Epithelial cell of esophagus (primary cell): ENCODE data around the gene HNRNPUL1.

Source experiments
- DNase-seq: peaks from one replicate; pipeline ENCODE4 v3.0.0; 2010; ENCODE audit warnings: low read depth
- H3K4me3 ChIP-seq: 2 replicates; pipeline ENCODE4 v1.5.1; 2011; ENCODE audit warnings: mild to moderate bottlenecking, low read length, control low read depth
- CTCF ChIP-seq: IDR thresholded peaks from 2 replicates; pipeline ENCODE4 v1.5.1; 2011; ENCODE audit warnings: low read depth, mild to moderate bottlenecking, low read length, control low read depth, inconsistent platforms; ENCODE audit not compliant: insufficient read depth; ENCODE audit errors: missing control alignments

The HNRNPUL1 gene

DNA sequence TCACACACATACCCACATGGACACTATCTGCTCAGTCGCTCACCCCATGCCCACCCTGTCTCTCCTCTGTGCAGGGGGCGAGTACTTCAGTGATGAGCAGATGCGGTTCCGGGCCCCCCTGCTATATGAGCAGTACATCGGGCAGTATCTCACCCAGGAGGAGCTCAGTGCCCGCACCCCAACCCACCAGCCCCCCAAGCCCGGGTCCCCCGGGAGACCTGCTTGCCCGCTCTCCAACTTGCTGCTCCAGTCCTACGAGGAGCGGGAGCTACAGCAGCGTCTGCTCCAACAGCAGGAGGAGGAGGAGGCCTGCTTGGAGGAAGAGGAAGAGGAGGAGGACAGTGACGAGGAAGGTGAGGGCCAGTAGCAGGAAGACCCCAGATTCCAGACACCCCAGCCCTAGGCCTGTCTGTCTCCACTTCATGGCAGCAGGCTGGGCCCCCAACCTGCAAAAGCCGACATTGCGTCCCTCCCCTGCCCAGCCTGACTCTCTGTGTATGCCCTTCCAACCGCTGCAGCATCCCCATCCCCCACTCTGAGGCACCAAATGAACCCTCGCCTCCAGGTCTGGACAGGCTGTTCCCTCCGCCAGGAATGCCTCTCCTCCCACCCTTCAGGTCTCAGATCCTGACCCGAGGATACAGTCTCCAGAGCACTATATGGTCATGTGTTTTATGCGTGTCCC, 55.5 kb downstream of the HNRNPUL1 start:
- no peak overlapping the region for H3K4me3 ChIP-seq
- DNase-seq = no peak
- TF ChIP-seq CTCF = no peak

- DNase-seq = no peak
- TF ChIP-seq CTCF = no peak
- H3K4me3 ChIP-seq = no peak overlapping the region
Observed at GRCh38 chr19:41320185-41320518, 56.0 kb downstream of the HNRNPUL1 start.

GRCh38 chr19:41320568-41320967, 56.4 kb downstream of the HNRNPUL1 start:
- no peak for TF ChIP-seq CTCF
- no peak overlapping the region for H3K4me3 ChIP-seq
- DNase-seq = no peak

DNA sequence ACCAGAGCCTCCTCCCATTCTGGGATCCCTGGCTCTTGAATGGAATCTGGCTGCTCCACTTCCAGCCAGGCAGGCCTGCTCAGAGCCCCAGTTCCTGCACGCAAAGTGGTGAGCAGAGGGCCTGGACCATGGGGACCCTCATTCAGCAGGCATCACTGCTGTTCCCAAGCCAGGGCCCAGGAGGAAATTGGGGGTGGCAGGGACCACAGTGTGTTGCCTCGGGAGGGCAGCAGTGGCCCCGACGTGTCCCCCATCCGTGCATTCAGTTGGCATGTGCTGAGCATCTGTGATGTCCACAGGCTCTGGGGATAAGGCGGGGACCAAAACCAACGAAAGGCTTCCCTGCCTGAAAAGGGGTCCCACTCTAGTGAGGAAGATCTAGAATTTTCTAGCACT, 57.0 kb downstream of the HNRNPUL1 start:
- no peak for TF ChIP-seq CTCF
- H3K4me3 ChIP-seq = no peak overlapping the region
- DNase-seq = no peak

GRCh38 chr19:41321600-41322270, 57.6 kb downstream of the HNRNPUL1 start:
- TF ChIP-seq CTCF = peak; percentile 13
- peak; percentile 20 for DNase-seq
- no peak overlapping the region for H3K4me3 ChIP-seq

DNA sequence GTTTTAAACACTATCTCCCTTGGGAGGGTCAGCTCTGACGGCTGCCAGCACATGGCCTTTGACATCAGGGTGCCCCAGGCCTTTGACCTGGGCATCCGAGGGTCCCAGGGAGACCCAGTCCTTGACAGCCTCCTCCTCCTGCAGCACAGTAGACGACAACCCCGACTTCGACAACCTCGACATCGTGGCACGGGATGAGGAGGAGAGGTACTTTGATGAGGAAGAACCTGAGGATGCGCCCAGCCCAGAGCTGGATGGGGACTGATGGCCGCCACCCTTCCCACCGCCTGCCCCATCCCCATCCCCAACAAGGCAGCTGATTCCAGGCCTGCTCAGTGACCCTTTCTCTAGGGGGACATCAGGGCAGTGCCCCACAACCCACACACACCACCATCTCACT, 58.3 kb downstream of the HNRNPUL1 start:
- no peak for DNase-seq
- no peak for TF ChIP-seq CTCF
- H3K4me3 ChIP-seq = no peak overlapping the region

- no peak overlapping the region for H3K4me3 ChIP-seq
- no peak for DNase-seq
- no peak for TF ChIP-seq CTCF
Observed at GRCh38 chr19:41323023-41323422, 58.9 kb downstream of the HNRNPUL1 start.
